PC-3 (cell line): ENCODE results near the gene EN1.

Experiments
- EZH2 ChIP-seq: fragments of 300-600 bp; sonication (generic); IDR thresholded peaks from one replicate; pipeline ENCODE4 v1.6.1; 2017; ENCODE audit warnings: antibody characterized with exemption, mild to moderate bottlenecking, low read length; ENCODE audit not compliant: unreplicated experiment
- EZH2phosphoT487 ChIP-seq: fragments of 300-600 bp; sonication (generic); IDR thresholded peaks from 2 replicates; pipeline ENCODE4 v1.6.1; 2018; ENCODE audit warnings: mild to moderate bottlenecking, antibody characterized with exemption, low read length, borderline replicate concordance
- TF ChIP-seq, protein P1 (sequence below): fragments of 300-600 bp; sonication (generic); conservative IDR thresholded peaks from 2 replicates; pipeline ENCODE4 v1.5.1; 2017; ENCODE audit warnings: antibody characterized with exemption, low read depth, mild to moderate bottlenecking, low read length

DNA sequence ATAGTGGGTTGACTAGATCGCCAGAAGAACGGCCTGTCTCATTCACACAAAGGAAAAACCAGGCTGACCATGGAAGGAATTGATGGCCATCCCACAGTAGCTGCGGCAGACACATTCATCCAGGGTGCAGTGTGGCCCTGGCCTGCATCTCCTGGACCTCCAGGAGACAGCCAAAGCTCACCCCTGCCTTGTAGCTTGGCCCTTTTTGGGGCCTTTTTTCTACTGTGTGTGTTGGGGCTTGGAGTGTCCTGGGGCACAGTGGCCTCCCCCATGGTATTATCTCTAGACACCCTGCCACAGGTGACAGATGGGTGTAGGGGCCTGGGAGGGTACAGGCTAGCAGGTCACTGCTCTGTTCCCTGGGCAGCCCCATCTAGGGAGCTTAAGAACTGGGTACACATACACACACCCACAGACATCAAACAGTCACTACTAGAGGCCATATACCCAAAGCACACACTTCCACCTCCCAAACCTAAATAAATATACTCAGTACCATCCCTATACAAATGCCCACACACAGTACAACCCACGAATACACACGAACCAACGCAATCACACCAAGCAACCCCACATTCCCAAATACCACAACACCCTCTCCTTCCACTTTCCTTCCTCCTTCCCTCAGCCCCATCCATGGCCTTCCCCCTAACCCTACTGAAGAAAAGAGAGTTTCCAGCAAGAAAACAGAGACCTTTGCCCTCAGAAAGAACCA lies 8.6 kb downstream of the EN1 start:
- TF ChIP-seq EZH2 = no peak
- TF ChIP-seq, protein P1, sequence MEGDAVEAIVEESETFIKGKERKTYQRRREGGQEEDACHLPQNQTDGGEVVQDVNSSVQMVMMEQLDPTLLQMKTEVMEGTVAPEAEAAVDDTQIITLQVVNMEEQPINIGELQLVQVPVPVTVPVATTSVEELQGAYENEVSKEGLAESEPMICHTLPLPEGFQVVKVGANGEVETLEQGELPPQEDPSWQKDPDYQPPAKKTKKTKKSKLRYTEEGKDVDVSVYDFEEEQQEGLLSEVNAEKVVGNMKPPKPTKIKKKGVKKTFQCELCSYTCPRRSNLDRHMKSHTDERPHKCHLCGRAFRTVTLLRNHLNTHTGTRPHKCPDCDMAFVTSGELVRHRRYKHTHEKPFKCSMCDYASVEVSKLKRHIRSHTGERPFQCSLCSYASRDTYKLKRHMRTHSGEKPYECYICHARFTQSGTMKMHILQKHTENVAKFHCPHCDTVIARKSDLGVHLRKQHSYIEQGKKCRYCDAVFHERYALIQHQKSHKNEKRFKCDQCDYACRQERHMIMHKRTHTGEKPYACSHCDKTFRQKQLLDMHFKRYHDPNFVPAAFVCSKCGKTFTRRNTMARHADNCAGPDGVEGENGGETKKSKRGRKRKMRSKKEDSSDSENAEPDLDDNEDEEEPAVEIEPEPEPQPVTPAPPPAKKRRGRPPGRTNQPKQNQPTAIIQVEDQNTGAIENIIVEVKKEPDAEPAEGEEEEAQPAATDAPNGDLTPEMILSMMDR = no peak
- no peak for TF ChIP-seq EZH2phosphoT487
